ENCODE data around the gene SYT9.

DNA sequence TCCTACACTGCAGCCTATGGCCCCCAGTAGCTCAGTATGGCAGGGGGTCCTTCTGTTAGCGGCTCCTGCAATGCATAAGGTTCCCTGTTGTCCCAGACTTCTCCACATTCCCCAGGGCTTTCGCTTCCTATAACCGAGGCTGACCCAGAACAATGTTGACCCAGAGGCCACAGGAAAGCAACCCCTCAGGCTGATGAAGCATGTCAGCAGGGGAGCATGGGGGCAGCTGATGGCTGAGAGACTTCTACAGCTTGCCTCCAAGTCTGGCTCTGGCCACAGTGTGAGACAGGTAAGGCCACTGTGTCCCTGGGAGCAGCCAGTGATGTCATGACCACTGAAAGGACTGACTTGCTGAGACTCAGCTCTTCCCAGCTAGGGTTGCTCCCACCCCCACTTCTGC lies 249.5 kb downstream of the SYT9 start:
- TF ChIP-seq, protein P1, sequence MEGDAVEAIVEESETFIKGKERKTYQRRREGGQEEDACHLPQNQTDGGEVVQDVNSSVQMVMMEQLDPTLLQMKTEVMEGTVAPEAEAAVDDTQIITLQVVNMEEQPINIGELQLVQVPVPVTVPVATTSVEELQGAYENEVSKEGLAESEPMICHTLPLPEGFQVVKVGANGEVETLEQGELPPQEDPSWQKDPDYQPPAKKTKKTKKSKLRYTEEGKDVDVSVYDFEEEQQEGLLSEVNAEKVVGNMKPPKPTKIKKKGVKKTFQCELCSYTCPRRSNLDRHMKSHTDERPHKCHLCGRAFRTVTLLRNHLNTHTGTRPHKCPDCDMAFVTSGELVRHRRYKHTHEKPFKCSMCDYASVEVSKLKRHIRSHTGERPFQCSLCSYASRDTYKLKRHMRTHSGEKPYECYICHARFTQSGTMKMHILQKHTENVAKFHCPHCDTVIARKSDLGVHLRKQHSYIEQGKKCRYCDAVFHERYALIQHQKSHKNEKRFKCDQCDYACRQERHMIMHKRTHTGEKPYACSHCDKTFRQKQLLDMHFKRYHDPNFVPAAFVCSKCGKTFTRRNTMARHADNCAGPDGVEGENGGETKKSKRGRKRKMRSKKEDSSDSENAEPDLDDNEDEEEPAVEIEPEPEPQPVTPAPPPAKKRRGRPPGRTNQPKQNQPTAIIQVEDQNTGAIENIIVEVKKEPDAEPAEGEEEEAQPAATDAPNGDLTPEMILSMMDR (IDR thresholded peaks at IDR 0.05) = no peak
- TF ChIP-seq, protein P2, sequence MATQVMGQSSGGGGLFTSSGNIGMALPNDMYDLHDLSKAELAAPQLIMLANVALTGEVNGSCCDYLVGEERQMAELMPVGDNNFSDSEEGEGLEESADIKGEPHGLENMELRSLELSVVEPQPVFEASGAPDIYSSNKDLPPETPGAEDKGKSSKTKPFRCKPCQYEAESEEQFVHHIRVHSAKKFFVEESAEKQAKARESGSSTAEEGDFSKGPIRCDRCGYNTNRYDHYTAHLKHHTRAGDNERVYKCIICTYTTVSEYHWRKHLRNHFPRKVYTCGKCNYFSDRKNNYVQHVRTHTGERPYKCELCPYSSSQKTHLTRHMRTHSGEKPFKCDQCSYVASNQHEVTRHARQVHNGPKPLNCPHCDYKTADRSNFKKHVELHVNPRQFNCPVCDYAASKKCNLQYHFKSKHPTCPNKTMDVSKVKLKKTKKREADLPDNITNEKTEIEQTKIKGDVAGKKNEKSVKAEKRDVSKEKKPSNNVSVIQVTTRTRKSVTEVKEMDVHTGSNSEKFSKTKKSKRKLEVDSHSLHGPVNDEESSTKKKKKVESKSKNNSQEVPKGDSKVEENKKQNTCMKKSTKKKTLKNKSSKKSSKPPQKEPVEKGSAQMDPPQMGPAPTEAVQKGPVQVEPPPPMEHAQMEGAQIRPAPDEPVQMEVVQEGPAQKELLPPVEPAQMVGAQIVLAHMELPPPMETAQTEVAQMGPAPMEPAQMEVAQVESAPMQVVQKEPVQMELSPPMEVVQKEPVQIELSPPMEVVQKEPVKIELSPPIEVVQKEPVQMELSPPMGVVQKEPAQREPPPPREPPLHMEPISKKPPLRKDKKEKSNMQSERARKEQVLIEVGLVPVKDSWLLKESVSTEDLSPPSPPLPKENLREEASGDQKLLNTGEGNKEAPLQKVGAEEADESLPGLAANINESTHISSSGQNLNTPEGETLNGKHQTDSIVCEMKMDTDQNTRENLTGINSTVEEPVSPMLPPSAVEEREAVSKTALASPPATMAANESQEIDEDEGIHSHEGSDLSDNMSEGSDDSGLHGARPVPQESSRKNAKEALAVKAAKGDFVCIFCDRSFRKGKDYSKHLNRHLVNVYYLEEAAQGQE (IDR thresholded peaks at IDR 0.05) = no peak
- TF ChIP-seq, protein P3, sequence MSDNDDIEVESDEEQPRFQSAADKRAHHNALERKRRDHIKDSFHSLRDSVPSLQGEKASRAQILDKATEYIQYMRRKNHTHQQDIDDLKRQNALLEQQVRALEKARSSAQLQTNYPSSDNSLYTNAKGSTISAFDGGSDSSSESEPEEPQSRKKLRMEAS (IDR thresholded peaks at IDR 0.05) = no peak
- TF ChIP-seq KDM5A (IDR thresholded peaks at IDR 0.05) (no peak), CHD2 (IDR thresholded peaks at IDR 0.05; ENCODE audit: low read length, partially characterized antibody) (no peak), RFX5 (IDR thresholded peaks at IDR 0.05) (no peak), POLR2A (IDR thresholded peaks at IDR 0.05; ENCODE audit: low read length) (no peak), HDAC2 (IDR thresholded peaks at IDR 0.05) (no peak)

Data from A549 (cell line).